ENCODE measurements around the gene STAG3. TPM values are rescaled to one million over a fixed set of nuclear protein-coding genes. Genes with fewer than 3 reads are reported as not detected.

The STAG3 gene
- total and polyA plus RNA-seq, 2 of the 8 experiments (the other 6 are each of a cell fraction or from before 2014, with no cell fraction given): 1.3 to 3.3 TPM

DNA sequence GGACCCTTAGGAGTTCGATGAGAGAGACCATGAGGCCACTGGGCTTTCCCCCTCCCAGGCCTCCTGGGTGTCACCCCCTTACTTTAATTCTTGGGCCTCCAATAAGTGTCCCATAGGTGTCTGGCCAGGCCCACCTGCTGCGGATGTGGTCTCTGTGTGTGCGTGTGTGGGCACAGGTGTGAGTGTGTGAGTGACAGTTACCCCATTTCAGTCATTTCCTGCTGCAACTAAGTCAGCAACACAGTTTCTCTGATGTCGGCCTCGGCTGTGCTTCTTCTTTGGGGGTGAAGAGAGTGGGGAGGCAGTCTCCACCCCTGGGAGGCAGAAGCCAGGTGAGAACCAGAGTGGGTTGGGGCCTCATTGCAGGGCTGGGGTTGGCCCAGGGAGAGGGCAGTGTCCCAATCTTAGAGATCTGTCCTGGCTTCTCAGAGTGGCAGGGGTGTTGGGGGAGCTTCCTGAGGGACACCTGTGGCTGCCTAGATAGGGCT, 43.6 kb downstream of the STAG3 start:
- Histone ChIP-seq H2AFZ (ENCODE audit: low read length) (no peak overlapping the region), H3K79me1 (ENCODE audit: low read depth, low read length) (no peaks in the 10 kb centered on the region), H3K79me2 (ENCODE audit: control insufficient read depth in 1 of 2, insufficient read depth in 2 of 2, low read length in 2 of 2) (no peaks in the 10 kb centered on the region), H2BK120ac (replicated peaks; ENCODE audit: low read depth, low read length) (no peak overlapping the region), H3K36me3 (ENCODE audit: control insufficient read depth in 2 of 4, insufficient read depth in 4 of 4, low read length in 3 of 4) (peaks cover 0 to 6% (median 0%) of the 10 kb centered on the region in 4 experiments; a peak in 2 of 8 replicates), H3K9ac (replicated peaks in 1 of 4; ENCODE audit: extremely low read depth in 1 of 4, low read depth in 3 of 4, low read length in 3 of 4) (no peak overlapping the region), H4K5ac (ENCODE audit: insufficient read length, low read depth, low read length) (no peak overlapping the region), H3K4ac (replicated peaks; ENCODE audit: insufficient read length, low read depth, low read length) (no peak overlapping the region), H3K4me3 (ENCODE audit: extremely low read depth in 1 of 4, insufficient read depth in 2 of 4, low read depth in 3 of 4, low read length in 4 of 4) (no peak overlapping the region), H3K27ac (ENCODE audit: low read depth, low read length) (no peak overlapping the region), H2BK15ac (ENCODE audit: low read length) (no peak overlapping the region), H4K20me1 (replicated peaks in 1 of 2; ENCODE audit: control insufficient read depth in 1 of 2, insufficient read depth in 2 of 2, low read length in 2 of 2) (no peaks in the 10 kb centered on the region), H2BK5ac (ENCODE audit: low read depth, low read length) (no peak overlapping the region), H3K9me3 (ENCODE audit: insufficient read depth in 2 of 2, low read depth in 1 of 2, low read length in 1 of 2) (no peaks in the 10 kb centered on the region), H4K8ac (ENCODE audit: extremely low read depth, insufficient read depth, low read length) (no peak overlapping the region), H3K14ac (ENCODE audit: insufficient read length) (no peak overlapping the region), H2AK5ac (ENCODE audit: low read depth, low read length) (no peak overlapping the region), H3K4me1 (replicated peaks in 1 of 4; ENCODE audit: control insufficient read depth in 3 of 4, insufficient read depth in 4 of 4, low read length in 3 of 4) (no peaks in the 10 kb centered on the region), H3K27me3 (replicated peaks in 1 of 4; ENCODE audit: control insufficient read depth in 3 of 4, extremely low read depth in 1 of 4, insufficient read depth in 3 of 4, low read length in 3 of 4) (no peaks in the 10 kb centered on the region), H3K18ac (ENCODE audit: extremely low read depth, low read length) (no peak overlapping the region), H4K91ac (replicated peaks; ENCODE audit: insufficient read length, low read length) (no peak overlapping the region), H3K56ac (replicated peaks; ENCODE audit: insufficient read length, low read depth, low read length) (no peak overlapping the region), H3K23me2 (ENCODE audit: low read depth, low read length) (no peaks in the 10 kb centered on the region), H3K23ac (ENCODE audit: insufficient read length) (no peak overlapping the region), H2BK12ac (ENCODE audit: low read depth, low read length) (no peak overlapping the region), H2BK20ac (ENCODE audit: low read length) (no peak overlapping the region), H3K4me2 (ENCODE audit: insufficient read depth in 1 of 2, low read depth in 2 of 2, low read length in 2 of 2) (no peak overlapping the region)
- FAIRE-seq (no peak), DNase-seq (ENCODE audit: low read depth in 1 of 2, low spot score in 2 of 2) (no peak)
- ChIA-PET POLR2A (ENCODE audit: partially characterized antibody) (no interaction called here), CTCF (ENCODE audit: partially characterized antibody) (interaction anchor here (0.8 to 5.1 kb wide), 5 partner anchors 42 to 89 kb away, joined by 3 to 47 read pairs (median 6); partner anchors contain the start of gene GAL3ST4)
- WGBS, 2 experiments (ENCODE audit: extremely low coverage in 1 of 2, insufficient coverage in 1 of 2, insufficient read length in 1 of 2, insufficient replicate concordance in 2 of 2, low coverage in 1 of 2, low lambda C conversion rate in 2 of 2, missing lambda C conversion rate in 1 of 2): 85% methylated on average over 5 of the region's 5 CpGs; no CpG with 5 or more reads in 1 of the 2 experiments
- TF ChIP-seq RNF2 (IDR thresholded peaks at IDR 0.05; ENCODE audit: borderline replicate concordance, low read depth, low read length, missing control alignments, poor library complexity, severe bottlenecking) (no peak), CHD2 (IDR thresholded peaks at IDR 0.05; ENCODE audit: low read length) (no peak), BRCA1 (IDR thresholded peaks at IDR 0.05; ENCODE audit: low read depth, low read length) (no peak), POLR2A (IDR thresholded peaks at IDR 0.05; ENCODE audit: control extremely low read depth in 1 of 2, low read depth in 2 of 2, low read length in 2 of 2) (no peak), CREB1 (IDR thresholded peaks at IDR 0.05) (no peak), CHD1 (IDR thresholded peaks at IDR 0.05; ENCODE audit: low read depth, low read length) (no peak), SRF (IDR thresholded peaks at IDR 0.05; ENCODE audit: low read depth, low read length) (no peak), SIX5 (IDR thresholded peaks at IDR 0.05; ENCODE audit: low read depth, low read length) (no peak), SIRT6 (IDR thresholded peaks at IDR 0.05; ENCODE audit: low read length) (no peak), FOSL1 (IDR thresholded peaks at IDR 0.05; ENCODE audit: insufficient read depth, low read depth, low read length) (no peak)
- TF ChIP-seq, protein P1, sequence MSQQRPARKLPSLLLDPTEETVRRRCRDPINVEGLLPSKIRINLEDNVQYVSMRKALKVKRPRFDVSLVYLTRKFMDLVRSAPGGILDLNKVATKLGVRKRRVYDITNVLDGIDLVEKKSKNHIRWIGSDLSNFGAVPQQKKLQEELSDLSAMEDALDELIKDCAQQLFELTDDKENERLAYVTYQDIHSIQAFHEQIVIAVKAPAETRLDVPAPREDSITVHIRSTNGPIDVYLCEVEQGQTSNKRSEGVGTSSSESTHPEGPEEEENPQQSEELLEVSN (IDR thresholded peaks at IDR 0.05): no peak
- TF ChIP-seq, protein P2, sequence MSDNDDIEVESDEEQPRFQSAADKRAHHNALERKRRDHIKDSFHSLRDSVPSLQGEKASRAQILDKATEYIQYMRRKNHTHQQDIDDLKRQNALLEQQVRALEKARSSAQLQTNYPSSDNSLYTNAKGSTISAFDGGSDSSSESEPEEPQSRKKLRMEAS (IDR thresholded peaks at IDR 0.05): no peak
- TF ChIP-seq, protein P3, sequence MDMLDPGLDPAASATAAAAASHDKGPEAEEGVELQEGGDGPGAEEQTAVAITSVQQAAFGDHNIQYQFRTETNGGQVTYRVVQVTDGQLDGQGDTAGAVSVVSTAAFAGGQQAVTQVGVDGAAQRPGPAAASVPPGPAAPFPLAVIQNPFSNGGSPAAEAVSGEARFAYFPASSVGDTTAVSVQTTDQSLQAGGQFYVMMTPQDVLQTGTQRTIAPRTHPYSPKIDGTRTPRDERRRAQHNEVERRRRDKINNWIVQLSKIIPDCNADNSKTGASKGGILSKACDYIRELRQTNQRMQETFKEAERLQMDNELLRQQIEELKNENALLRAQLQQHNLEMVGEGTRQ (IDR thresholded peaks at IDR 0.05; ENCODE audit: low read length): no peak

All from H1 (cell line).